Gastrocnemius medialis (tissue), 4 donors: ENCODE results near the gene LINS1.

Source experiments
- CTCF ChIP-seq, 5 experiments: fragments of 450-650 bp in 3 of 5; fragments of 200-600 bp in 2 of 5; sonication (generic) in 2 of 5; IDR thresholded peaks in 4 of 5; conservative IDR thresholded peaks in 1 of 5; 1 replicate in 4 of 5; 2 replicates in 1 of 5; pipeline ENCODE4 v1.5.1; 2016 to 2019; ENCODE audit warnings: antibody characterized with exemption in 5 of 5, mild to moderate bottlenecking in 3 of 5, moderate library complexity in 3 of 5
- POLR2A ChIP-seq, 2 donors: fragments of 450-650 bp; IDR thresholded peaks; one replicate each; pipeline ENCODE4 v1.6.1; 2017; ENCODE audit warnings: antibody characterized with exemption in 2 of 2, mild to moderate bottlenecking in 2 of 2, moderate library complexity in 2 of 2

- TF ChIP-seq CTCF (IDR thresholded peaks at IDR 0.05 in 4 of 5, conservative IDR thresholded peaks at IDR 0.05 in 1 of 5) (no peak), POLR2A (IDR thresholded peaks at IDR 0.05) (no peak)
Observed at GRCh38 chr15:100598655-100599054, 3.3 kb downstream of the LINS1 start.
